NCI-H2029 (cell line): ENCODE data around the gene MICU1.
"Not testable (repeated sequence)": the region's sequence is repeated elsewhere in the genome, so short reads cannot be mapped to it uniquely, and the experiment has no call there.

Source experiments
- DNase-seq: peaks from one replicate; lab custom pipeline; 2025; lab: John Stamatoyannopoulos, UW

The MICU1 gene

GRCh38 chr10:72346117-72346516, 279.8 kb downstream of the MICU1 start:
- DNase-seq = not testable (repeated sequence)

DNA sequence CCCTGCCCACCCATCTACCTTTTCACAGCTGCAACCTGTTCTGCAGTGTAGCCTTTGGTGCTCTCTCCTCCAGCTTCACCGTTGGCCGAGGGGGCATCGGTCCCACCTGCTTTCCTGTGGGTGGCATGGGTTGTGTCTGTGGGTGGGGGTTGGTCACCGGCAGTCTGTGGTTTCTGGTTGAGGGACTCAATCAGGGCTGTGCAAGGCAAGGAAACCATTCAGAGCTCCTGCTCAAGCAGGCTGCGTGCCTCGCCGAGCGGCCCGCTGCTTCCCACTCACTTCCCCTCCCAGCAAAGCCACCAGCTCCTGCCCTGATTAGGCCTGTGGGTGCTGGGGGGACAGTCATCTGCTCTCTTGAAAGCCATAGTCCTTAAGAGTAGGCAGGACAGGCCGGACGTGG, 280.9 kb downstream of the MICU1 start:
- no peak for DNase-seq

DNA sequence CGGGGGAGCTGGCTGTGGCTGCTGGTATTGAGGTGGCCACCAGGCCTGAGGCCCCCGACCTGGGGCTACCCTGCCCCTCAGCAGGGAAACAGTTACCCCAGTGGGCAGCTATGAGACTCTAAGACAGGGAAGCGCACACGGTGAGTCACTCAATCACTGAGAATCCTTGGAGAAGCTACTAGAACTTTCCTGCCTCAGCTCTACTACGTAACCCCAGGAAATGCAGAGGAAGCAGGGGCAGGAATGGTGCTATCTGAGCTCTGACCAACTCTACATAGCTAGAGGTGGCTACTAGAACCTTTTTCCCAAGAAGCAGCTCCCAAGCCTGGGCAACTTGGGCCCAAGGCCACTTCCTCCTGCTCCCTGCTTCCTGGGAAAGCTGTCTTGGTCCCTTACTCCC, 283.0 kb downstream of the MICU1 start:
- no peak for DNase-seq

DNA sequence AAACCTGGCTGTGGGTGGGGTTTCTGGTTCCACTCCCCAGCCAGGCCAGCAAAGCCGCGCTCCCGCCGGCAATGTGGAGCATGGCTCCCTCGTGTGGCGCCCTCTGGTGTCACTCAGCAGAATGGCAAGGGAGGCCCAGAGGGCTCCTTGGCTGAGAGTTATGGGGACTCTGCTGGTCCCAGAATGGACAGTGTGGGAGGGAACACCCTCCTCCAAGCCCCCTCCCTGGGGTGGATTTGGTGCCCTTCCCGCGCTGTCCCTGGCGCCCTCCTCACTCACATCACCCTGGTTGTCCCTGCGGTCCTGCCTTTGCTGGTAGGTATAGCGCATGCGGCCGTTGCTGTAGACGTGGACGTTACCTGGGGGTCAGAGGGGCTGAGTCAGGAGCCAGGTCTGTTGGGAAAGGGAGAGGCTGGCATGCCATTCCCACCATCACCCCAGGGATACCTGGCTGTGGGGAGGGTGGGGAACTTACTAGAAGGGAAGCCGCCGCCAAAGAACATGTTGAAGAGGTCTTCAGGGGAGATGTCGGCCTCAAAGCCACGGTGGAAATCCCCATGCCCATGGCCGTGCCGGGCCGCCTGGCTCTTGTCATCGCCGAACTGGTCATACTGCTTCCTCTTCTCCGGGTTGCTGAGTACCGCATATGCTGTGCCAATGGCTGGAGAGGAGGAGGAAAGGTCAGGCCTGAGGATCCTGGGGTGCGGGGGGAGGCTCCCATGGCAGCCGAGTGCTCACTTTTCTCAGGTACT, 285.2 kb downstream of the MICU1 start:
- DNase-seq = no peak

DNA sequence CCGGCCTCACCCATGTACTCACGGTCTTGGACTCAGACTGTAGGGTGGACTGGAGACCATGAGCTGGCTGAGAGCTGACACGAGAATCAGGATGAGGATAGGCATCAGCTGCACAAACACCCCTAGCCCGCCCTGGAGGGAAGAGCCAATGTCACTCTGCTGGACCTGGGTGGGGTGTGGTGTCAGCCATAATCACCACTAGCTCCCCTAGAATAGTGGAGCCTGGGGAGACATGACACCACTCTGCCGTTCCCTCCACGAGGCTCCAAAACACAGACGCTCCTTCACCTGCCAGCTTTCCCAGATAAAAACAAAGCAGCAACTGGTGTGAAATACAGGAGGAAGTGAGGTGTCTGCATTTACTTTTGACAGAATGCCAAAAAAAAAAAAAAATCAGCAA, 287.7 kb downstream of the MICU1 start:
- DNase-seq = no peak

DNA sequence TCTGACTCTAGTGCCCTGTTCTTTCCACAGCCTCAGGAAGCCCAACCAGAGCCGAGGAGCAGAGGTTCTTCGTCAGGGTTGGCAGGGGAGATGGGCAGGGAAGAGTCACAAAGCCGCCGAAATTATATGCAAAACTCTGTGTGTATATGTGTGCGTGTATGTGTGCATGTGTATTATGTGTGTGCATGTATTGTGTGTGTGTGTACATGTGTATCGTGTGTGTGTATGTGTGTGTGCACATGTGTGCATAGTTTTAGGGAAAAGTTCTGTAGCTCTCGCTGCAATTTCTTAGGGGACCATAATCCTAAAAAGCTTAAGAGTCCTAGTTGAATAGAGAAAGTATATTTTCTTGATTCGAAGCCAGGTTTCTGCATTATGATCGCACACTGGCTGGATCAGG, 288.2 kb downstream of the MICU1 start:
- no peak for DNase-seq

- peak; percentile 28 for DNase-seq
Measured at GRCh38 chr10:72337039-72337629, 288.7 kb downstream of the MICU1 start.

- DNase-seq = no peak
Measured at GRCh38 chr10:72336259-72337038, 289.4 kb downstream of the MICU1 start.

GRCh38 chr10:72335394-72336258, 290.3 kb downstream of the MICU1 start:
- no peak for DNase-seq

GRCh38 chr10:72334825-72335393, 291.0 kb downstream of the MICU1 start:
- DNase-seq = no peak

DNA sequence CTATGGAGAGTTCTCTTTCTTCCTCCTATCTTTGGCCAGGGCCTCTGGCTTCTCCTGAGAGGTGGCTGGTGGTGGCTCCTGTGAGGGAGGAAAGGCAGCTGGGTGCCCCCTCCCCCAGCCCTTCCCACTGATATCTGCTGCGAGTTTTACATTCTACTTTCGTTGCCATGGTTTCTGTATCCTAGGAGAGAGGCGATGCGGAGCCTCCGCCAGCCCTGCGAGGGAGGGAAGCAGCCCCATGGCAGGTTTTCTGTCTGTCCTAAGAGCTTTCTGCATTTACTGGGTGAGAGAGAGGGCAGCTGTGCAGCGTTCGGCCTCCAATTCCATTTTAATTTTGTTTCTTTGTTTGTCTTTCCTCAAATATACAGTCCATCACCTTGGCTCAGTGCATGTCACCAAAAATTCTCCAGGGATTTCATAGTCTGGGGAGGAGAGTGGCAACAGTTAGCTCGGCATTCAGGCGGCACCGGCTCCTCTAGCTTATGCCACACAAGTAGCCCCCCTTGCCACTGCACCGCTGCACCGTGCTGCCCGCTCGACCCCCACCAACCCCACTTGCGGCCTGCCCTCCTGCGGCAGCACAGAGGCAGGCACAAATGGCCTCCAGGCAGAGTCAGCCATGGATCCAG, 291.6 kb downstream of the MICU1 start:
- no peak for DNase-seq

- no peak for DNase-seq
Measured at GRCh38 chr10:72333112-72334015, 292.5 kb downstream of the MICU1 start.

DNA sequence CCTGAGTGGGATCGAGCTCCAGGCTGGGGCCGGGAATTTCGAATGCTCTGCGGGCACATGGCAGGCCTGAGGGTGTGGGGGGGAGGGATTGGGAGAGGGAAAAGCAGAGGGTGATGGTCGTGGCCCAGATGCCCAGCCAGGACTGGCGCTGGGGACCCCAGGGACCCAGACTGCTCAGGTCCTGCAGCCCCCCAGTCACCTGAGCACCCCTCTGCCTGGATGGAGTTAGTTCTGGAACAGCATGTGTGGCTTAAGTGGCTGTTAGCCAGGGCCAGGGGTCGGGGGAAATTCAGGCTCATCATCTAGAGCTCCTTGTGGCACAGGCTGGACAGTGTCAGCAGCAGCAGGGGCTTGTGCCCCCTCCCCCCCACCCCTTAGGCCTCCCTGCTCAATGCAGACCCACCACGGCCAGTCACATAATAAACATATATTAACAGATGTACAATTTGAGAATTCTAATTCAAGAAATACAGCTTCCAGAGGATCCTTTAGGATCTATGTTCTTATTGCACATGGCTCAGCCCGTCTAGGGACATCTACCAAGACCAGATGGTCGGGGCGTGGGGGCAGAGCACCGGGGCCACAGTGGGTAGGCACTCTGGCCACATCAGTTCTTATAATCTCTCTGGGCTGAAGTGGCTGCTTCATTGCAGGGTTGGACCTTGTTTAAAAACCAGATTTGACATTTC, 293.3 kb downstream of the MICU1 start:
- DNase-seq = no peak

DNA sequence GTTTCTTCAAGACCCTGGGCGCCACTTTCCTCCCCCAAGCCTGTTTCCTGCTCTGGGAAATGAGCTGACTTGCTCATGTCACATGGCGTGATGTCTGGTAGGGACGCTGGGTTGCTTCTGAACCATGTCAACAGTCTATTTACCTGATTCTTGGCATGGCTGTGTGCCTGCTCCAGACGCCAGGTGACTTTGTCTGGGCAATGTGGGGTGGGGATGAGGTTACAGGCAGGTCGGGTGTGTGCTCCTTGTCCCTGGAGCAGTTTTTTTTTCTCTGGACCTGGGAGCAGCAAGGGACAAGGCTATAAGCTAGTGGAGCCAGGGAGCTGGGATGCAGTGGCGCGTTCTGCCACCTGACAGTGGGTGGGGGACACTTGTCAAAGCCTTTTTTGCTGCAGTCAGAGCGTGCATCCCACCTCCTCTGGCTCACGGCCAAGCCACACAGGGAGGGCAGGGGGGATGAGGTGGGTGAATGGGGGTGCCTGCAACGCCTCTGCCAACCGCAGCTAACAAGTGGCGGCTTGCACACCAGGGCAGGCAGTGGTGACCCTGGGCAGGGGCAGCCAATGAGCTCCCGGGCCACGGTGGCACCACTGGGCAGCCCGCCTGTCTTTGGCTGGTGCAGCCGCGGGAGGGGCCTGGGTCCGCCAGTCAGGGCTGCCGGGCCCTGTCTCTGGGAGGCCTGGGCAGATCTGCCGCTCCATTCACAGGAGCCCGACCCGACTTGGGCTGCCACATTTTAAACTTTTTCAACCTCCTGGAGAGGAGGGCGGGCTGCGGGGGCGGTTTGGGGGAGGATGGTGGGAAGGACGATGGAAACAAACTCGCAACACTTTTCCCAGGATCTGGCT, 294.1 kb downstream of the MICU1 start:
- DNase-seq = peak; percentile 82

DNA sequence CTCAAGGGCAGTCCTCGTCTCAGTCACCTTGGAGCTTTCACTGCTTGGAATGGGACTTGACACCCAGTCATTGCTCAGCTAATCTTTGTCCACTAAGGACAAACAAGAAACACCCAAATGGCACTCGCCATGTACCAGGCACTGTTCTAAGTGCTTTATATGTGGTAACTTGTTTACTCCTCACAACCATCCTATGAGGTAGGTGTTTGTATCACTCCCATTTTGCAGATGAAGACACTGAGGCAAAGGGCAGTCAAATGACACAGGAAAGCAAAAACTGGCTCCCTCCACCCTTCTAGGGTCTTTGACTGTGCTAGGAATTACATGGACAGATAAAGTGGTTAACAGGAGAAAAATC, 295.8 kb downstream of the MICU1 start:
- DNase-seq = no peak

GRCh38 chr10:72329290-72330068, 296.4 kb downstream of the MICU1 start:
- no peak for DNase-seq

GRCh38 chr10:72328829-72329204, 297.1 kb downstream of the MICU1 start:
- DNase-seq = no peak
